ENCODE data around the gene TEX52. TPM values are rescaled to one million over a fixed set of nuclear protein-coding genes. Genes with fewer than 3 reads are reported as not detected.
A peak's percentile ranks its signal among the peaks of the same experiment; 100 is the strongest.

TEX52 gene
- total RNA-seq, 4 donors from 2014 or later, result not detected

GRCh38 chr12:2824541-2824940 is 32.3 kb downstream of the TEX52 start:
- no peaks in the 10 kb centered on the region for H3K27me3 ChIP-seq
- no peaks in the 10 kb centered on the region for H3K36me3 ChIP-seq
- no peak for DNase-seq
- intact Hi-C loops (cut with DNase I; ENCODE audit: low total_unique reads), result no loop called here
- no peak overlapping the region for H3K27ac ChIP-seq
- H3K4me1 ChIP-seq, result no peaks in the 10 kb centered on the region
- H3K9me3 ChIP-seq, result no peaks in the 10 kb centered on the region
- TF ChIP-seq POLR2A (IDR thresholded peaks at IDR 0.05), result no peak
- TF ChIP-seq, protein P1, sequence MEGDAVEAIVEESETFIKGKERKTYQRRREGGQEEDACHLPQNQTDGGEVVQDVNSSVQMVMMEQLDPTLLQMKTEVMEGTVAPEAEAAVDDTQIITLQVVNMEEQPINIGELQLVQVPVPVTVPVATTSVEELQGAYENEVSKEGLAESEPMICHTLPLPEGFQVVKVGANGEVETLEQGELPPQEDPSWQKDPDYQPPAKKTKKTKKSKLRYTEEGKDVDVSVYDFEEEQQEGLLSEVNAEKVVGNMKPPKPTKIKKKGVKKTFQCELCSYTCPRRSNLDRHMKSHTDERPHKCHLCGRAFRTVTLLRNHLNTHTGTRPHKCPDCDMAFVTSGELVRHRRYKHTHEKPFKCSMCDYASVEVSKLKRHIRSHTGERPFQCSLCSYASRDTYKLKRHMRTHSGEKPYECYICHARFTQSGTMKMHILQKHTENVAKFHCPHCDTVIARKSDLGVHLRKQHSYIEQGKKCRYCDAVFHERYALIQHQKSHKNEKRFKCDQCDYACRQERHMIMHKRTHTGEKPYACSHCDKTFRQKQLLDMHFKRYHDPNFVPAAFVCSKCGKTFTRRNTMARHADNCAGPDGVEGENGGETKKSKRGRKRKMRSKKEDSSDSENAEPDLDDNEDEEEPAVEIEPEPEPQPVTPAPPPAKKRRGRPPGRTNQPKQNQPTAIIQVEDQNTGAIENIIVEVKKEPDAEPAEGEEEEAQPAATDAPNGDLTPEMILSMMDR (IDR thresholded peaks at IDR 0.05), result no peak
- no peak overlapping the region for H3K4me3 ChIP-seq

DNA sequence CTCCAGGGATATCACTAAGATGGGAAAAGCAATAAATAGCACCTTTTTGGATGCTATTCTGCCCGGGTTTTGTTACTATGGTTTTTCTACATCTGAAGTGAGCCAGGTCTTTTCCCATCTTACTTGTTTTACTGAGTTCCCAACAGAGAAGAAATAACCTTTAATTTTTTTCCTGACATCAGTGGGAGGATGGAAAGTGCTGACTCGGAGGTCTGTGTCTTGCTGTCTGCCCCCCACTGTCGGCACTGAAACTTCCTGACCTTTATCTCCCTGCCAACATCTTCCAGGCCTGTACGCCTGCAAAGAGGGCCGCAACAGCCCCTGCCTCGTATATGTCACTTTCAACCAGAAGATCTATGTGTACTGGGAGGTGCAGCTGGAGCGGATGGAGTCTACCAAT is 33.4 kb downstream of the TEX52 start:
- Histone ChIP-seq H3K9me3 (no peaks in the 10 kb centered on the region), H3K4me1 (no peaks in the 10 kb centered on the region), H3K4me3 (no peak overlapping the region), H3K36me3 (no peaks in the 10 kb centered on the region), H3K27me3 (no peaks in the 10 kb centered on the region), H3K27ac (no peak overlapping the region)
- no peak for DNase-seq
- TF ChIP-seq, protein P1 (IDR thresholded peaks at IDR 0.05), result no peak
- no peak for TF ChIP-seq POLR2A (IDR thresholded peaks at IDR 0.05)
- intact Hi-C loops (cut with DNase I; ENCODE audit: low total_unique reads), result no loop called here

- TF ChIP-seq POLR2A (IDR thresholded peaks at IDR 0.05), result no peak
- TF ChIP-seq, protein P1 (IDR thresholded peaks at IDR 0.05), result no peak
- H3K36me3 ChIP-seq, result no peaks in the 10 kb centered on the region
- intact Hi-C loops (cut with DNase I; ENCODE audit: low total_unique reads), result no loop called here
- no peak overlapping the region for H3K4me3 ChIP-seq
- no peak overlapping the region for H3K27ac ChIP-seq
- H3K4me1 ChIP-seq, result no peaks in the 10 kb centered on the region
- H3K9me3 ChIP-seq, result no peaks in the 10 kb centered on the region
- H3K27me3 ChIP-seq, result no peaks in the 10 kb centered on the region
- DNase-seq, result no peak
These were observed 36.4 kb downstream of the TEX52 start for GRCh38 chr12:2820432-2820831.

DNA sequence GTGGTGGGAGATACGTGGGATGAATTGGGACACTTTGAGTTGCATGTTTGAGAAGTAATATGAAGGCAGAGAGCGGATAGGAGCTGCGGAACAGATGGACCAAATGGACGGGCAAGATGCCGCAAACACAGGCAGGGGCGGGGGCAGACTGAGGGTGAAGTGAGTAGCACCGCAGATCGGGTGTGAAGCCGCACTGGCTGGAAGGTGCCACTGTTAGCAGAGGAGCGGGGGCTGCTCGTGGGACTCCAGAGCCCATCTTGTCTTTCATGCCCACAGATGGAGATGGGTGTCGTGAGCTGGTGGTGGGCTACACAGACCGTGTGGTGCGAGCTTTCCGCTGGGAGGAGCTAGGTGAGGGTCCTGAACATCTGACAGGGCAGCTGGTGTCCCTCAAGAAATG is 37.0 kb downstream of the TEX52 start:
- no peak for DNase-seq
- H3K4me3 ChIP-seq, result no peak overlapping the region
- intact Hi-C loops (cut with DNase I; ENCODE audit: low total_unique reads), result no loop called here
- no peaks in the 10 kb centered on the region for H3K36me3 ChIP-seq
- no peaks in the 10 kb centered on the region for H3K27me3 ChIP-seq
- no peaks in the 10 kb centered on the region for H3K4me1 ChIP-seq
- no peak overlapping the region for H3K27ac ChIP-seq
- H3K9me3 ChIP-seq, result no peaks in the 10 kb centered on the region
- TF ChIP-seq POLR2A (IDR thresholded peaks at IDR 0.05), result no peak
- TF ChIP-seq, protein P1 (IDR thresholded peaks at IDR 0.05), result no peak

GRCh38 chr12:2813214-2814185 is 43.3 kb downstream of the TEX52 start:
- no peaks in the 10 kb centered on the region for H3K36me3 ChIP-seq
- no peaks in the 10 kb centered on the region for H3K9me3 ChIP-seq
- intact Hi-C loops (cut with DNase I; ENCODE audit: low total_unique reads), result no loop called here
- DNase-seq, result no peak
- H3K27ac ChIP-seq, result peak overlapping the region; percentile 85 to 92
- no peak for TF ChIP-seq POLR2A (IDR thresholded peaks at IDR 0.05)
- TF ChIP-seq, protein P1 (IDR thresholded peaks at IDR 0.05), result peak; percentile 33 to 56 (median 51)
- peaks cover 5 to 12% of the 10 kb centered on the region in 2 donors for H3K4me1 ChIP-seq
- no peaks in the 10 kb centered on the region for H3K27me3 ChIP-seq
- peak overlapping the region; percentile 69 to 79 for H3K4me3 ChIP-seq

Measured in uterus (tissue), 4 donors.